Common myeloid progenitor, CD34-positive (primary cell): ENCODE results near the gene MAN1C1.
A peak's percentile ranks its signal among the peaks of the same experiment; 100 is the strongest.

Experiments
- CTCF ChIA-PET: fragments of 350-600 bp; sonication (Branson Sonifier 250); formaldehyde crosslinking; loops from one replicate; lab custom pipeline; 2021; ENCODE audit warnings: antibody characterized with exemption; lab: Charles Lee
- POLR2A ChIA-PET: fragments of 350-600 bp; sonication (Branson Sonifier 250); formaldehyde crosslinking; loops from one replicate; lab custom pipeline; 2021; ENCODE audit warnings: antibody characterized with exemption; lab: Charles Lee
- DNase-seq, 3 donors: peaks; one replicate each; pipeline versions ENCODE4 v3.0.0 to v3.0.0-alpha.2; 2013
- H3K27ac ChIP-seq, 2 experiments: 1 replicate in 1 of 2; 2 replicates in 1 of 2; pipeline ENCODE4 v1.7.0; 2013; ENCODE audit warnings: inconsistent platforms in 2 of 2, low read length in 2 of 2, mild to moderate bottlenecking in 2 of 2, low read depth in 1 of 2, moderate library complexity in 1 of 2; ENCODE audit not compliant: severe bottlenecking in 2 of 2, insufficient read depth in 1 of 2, poor library complexity in 1 of 2
- H3K27me3 ChIP-seq, 5 experiments: replicated peaks in 2 of 5; 1 replicate in 3 of 5; 2 replicates in 2 of 5; pipeline versions ENCODE4 v1.6.1 to v1.7.0; 2013; ENCODE audit warnings: low read length in 4 of 5, mild to moderate bottlenecking in 2 of 5, moderate library complexity in 2 of 5, inconsistent platforms in 1 of 5; ENCODE audit not compliant: insufficient read depth in 5 of 5, control insufficient read depth in 4 of 5
- H3K36me3 ChIP-seq, 4 experiments: 1 replicate in 2 of 4; 2 replicates in 2 of 4; pipeline versions ENCODE4 v1.6.1 to v1.7.0; 2013; ENCODE audit warnings: low read length in 3 of 4, control low read depth in 1 of 4, mild to moderate bottlenecking in 1 of 4; ENCODE audit not compliant: control insufficient read depth in 4 of 4, insufficient read depth in 4 of 4
- H3K4me1 ChIP-seq, 4 experiments: 1 replicate in 3 of 4; 2 replicates in 1 of 4; pipeline versions ENCODE4 v1.6.1 to v1.7.1; 2013; ENCODE audit warnings: low read length in 3 of 4, mild to moderate bottlenecking in 3 of 4, control low read depth in 1 of 4, inconsistent platforms in 1 of 4, moderate library complexity in 1 of 4; ENCODE audit not compliant: control insufficient read depth in 4 of 4, insufficient read depth in 4 of 4; ENCODE audit errors: control extremely low read depth in 1 of 4
- H3K4me3 ChIP-seq, 7 experiments: 1 replicate in 4 of 7; 2 replicates in 3 of 7; pipeline versions ENCODE4 v1.5.1 to v1.7.0; 2013; ENCODE audit warnings: mild to moderate bottlenecking in 7 of 7, low read length in 6 of 7, moderate library complexity in 6 of 7, inconsistent platforms in 2 of 7, low read depth in 2 of 7, control low read depth in 1 of 7; ENCODE audit not compliant: insufficient read depth in 4 of 7, control insufficient read depth in 1 of 7; ENCODE audit errors: extremely low read depth in 1 of 7
- H3K9me3 ChIP-seq, 5 experiments: 1 replicate in 4 of 5; 2 replicates in 1 of 5; pipeline versions ENCODE4 v1.6.1 to v1.7.1; 2013; ENCODE audit warnings: low read length in 4 of 5, mild to moderate bottlenecking in 2 of 5, inconsistent platforms in 1 of 5, low read depth in 1 of 5, moderate library complexity in 1 of 5; ENCODE audit not compliant: control insufficient read depth in 4 of 5, insufficient read depth in 2 of 5; ENCODE audit errors: control extremely low read depth in 1 of 5
- WGBS: methylation state at CpG from one replicate; pipeline ENCODE4 v1.1.5; 2013; ENCODE audit not compliant: insufficient coverage; 5-methylcytosine and 5-hydroxymethylcytosine counted together

Gene MAN1C1

GRCh38 chr1:25773441-25774125 lies 157.0 kb downstream of the MAN1C1 start:
- Histone ChIP-seq H3K27me3 (no peaks in the 10 kb centered on the region), H3K9me3 (no peaks in the 10 kb centered on the region), H3K36me3 (no peaks in the 10 kb centered on the region), H3K4me3 (no peak overlapping the region), H3K27ac (no peak overlapping the region), H3K4me1 (peaks cover 8 to 67% (median 57%) of the 10 kb centered on the region in 4 experiments)
- CTCF ChIA-PET: interaction anchor here (1.3 to 3.9 kb wide), 4 partner anchors 15 to 24 kb away, joined by 4 to 13 read pairs (median 6); no protein-coding TSS in a partner anchor
- 95% methylated on average over 4 of the region's 4 CpGs for WGBS
- DNase-seq: no peak
- POLR2A ChIA-PET: no interaction called here

DNA sequence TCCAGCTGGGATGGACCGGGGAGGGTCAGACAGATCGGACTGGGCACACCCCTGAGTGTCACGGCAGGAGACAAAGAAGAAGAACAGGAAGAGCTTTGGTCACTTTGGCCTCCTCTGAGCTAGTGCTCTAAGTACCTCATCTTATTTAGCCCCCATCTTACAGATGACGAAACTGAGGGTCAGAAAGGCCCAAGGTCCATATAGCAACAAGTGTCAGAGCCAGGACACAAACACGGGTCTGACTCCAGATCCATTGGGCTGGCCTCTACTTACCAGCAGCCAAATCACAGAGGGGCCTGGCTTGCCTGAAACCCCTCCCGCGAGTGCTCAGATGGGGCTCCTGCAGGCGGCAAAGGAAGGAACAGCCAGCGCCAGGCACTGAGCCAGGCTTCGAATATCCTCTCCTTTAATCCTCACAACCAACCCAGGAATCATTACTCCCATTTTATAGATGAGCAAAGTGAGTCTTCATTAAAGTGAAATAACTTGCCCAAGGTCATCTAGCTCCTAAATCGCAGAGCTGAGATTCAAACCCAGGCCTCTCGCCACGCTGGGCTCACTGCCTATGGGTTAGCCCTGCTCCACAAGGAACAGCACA lies 157.7 kb downstream of the MAN1C1 start:
- Histone ChIP-seq H3K4me1 (peaks cover 8 to 59% (median 53%) of the 10 kb centered on the region in 4 experiments), H3K27ac (no peak overlapping the region), H3K9me3 (no peaks in the 10 kb centered on the region), H3K36me3 (no peaks in the 10 kb centered on the region), H3K27me3 (no peaks in the 10 kb centered on the region), H3K4me3 (no peak overlapping the region)
- no peak for DNase-seq
- CTCF ChIA-PET: interaction anchor here (1.0 to 1.8 kb wide), 5 partner anchors 14 to 23 kb away, joined by 3 to 9 read pairs (median 4); no protein-coding TSS in a partner anchor
- WGBS: 81% methylated on average over 10 of the region's 13 CpGs
- POLR2A ChIA-PET: interaction anchor here (0.6 to 1.1 kb wide), 2 partner anchors 19 to 137 kb away, joined by 3 to 4 read pairs; no protein-coding TSS in a partner anchor

- Histone ChIP-seq H3K27me3 (no peaks in the 10 kb centered on the region), H3K4me1 (peaks cover 8 to 51% (median 45%) of the 10 kb centered on the region in 4 experiments), H3K27ac (no peak overlapping the region), H3K9me3 (no peaks in the 10 kb centered on the region), H3K36me3 (no peaks in the 10 kb centered on the region), H3K4me3 (peak overlapping the region in 1 of 7 experiments; percentile 2)
- POLR2A ChIA-PET: interaction anchor here (1.1 kb wide), 1 partner anchor 19 kb away, joined by 3 read pairs; no protein-coding TSS in a partner anchor
- WGBS: 46% methylated on average over 15 of the region's 16 CpGs
- DNase-seq: peak in 2 of 3 donors; percentile 70 to 76
- CTCF ChIA-PET: interaction anchor here (0.7 to 1.7 kb wide), 5 partner anchors 13 to 910 kb away, joined by 3 to 5 read pairs (median 4); no protein-coding TSS in a partner anchor
These were observed 158.6 kb downstream of the MAN1C1 start for GRCh38 chr1:25774921-25775771.

- H3K4me3 ChIP-seq: no peak overlapping the region
- peaks cover 0 to 30% (median 18%) of the 10 kb centered on the region in 4 experiments for H3K4me1 ChIP-seq
- H3K27ac ChIP-seq: no peak overlapping the region
- no peaks in the 10 kb centered on the region for H3K36me3 ChIP-seq
- CTCF ChIA-PET: interaction anchor here (1.0 to 1.9 kb wide), 5 partner anchors 10 to 160 kb away, joined by 3 to 6 read pairs (median 3); no protein-coding TSS in a partner anchor
- no peaks in the 10 kb centered on the region for H3K27me3 ChIP-seq
- 99% methylated on average over 7 of the region's 8 CpGs for WGBS
- DNase-seq: no peak
- H3K9me3 ChIP-seq: no peaks in the 10 kb centered on the region
- POLR2A ChIA-PET: interaction anchor here (1.1 kb wide), 1 partner anchor 163 kb away, joined by 3 read pairs; no protein-coding TSS in a partner anchor
These were observed 162.8 kb downstream of the MAN1C1 start for GRCh38 chr1:25779388-25779787.

DNA sequence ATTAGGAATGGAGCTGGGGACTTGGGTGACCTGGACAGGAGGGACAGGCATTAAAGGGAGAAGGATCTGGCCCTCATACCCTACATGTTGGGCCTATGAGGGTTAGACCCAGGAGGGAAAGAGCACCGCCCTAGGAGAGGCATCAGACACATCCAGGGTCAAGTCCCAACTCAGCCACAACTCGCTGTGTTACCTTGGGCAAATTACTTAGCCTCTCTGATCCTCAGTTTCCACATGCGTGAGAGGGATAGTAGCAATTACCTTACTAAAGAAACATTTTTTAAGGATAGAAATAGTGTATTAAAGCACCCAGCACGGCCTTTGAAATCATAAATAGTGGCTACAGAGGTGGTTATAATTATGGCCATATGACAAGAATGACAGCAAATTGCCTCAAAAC lies 163.3 kb downstream of the MAN1C1 start:
- no CpG with 5 or more reads among the region's 4 CpGs for WGBS
- ChIA-PET POLR2A (no interaction called here), CTCF (interaction anchor here (0.9 to 1.9 kb wide), 7 partner anchors 10 to 160 kb away, joined by 3 to 6 read pairs (median 3); no protein-coding TSS in a partner anchor)
- no peaks in the 10 kb centered on the region for H3K27me3 ChIP-seq
- DNase-seq: no peak
- no peaks in the 10 kb centered on the region for H3K36me3 ChIP-seq
- no peaks in the 10 kb centered on the region for H3K9me3 ChIP-seq
- H3K4me1 ChIP-seq: peaks cover 0 to 25% (median 13%) of the 10 kb centered on the region in 4 experiments
- no peak overlapping the region for H3K4me3 ChIP-seq
- no peak overlapping the region for H3K27ac ChIP-seq

- WGBS: 97% methylated on average over 11 of the region's 14 CpGs
- Histone ChIP-seq H3K4me1 (peaks cover 0 to 19% (median 7%) of the 10 kb centered on the region in 4 experiments), H3K27ac (no peak overlapping the region), H3K27me3 (no peaks in the 10 kb centered on the region), H3K4me3 (no peak overlapping the region), H3K36me3 (no peaks in the 10 kb centered on the region), H3K9me3 (no peaks in the 10 kb centered on the region)
- ChIA-PET POLR2A (no interaction called here), CTCF (interaction anchor here (0.9 to 1.9 kb wide), 7 partner anchors 9 to 208 kb away, joined by 3 to 6 read pairs (median 3); no protein-coding TSS in a partner anchor)
- no peak for DNase-seq
These were observed 163.9 kb downstream of the MAN1C1 start for GRCh38 chr1:25780318-25781129.
